Measurements from ENCODE around the gene VPS41. TPM values are rescaled to one million over a fixed set of nuclear protein-coding genes. Genes with fewer than 3 reads are reported as not detected.

VPS41 gene
- total and polyA plus RNA-seq, 2 of the 13 experiments (the other 11 are each of a cell fraction or from before 2014, with no cell fraction given), result 12.1 to 43.4 TPM

DNA sequence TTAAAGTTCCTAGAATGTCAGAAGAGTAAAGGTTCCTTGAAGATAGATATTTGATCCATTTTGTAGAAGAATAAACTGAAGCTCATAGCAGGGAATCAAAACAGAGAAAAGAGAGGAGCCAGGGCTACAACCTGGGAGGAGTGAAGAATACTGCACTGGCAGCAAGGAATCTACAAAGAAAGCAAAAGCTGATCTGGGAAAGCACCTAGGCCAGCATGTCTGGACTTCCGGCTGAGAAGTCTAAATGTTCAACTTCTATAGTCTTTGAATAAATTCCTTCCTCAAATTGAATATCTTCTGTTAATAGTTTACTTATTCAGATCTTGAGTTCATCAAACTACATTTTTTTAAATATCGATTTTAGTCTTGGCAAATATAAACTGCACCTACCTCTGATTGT, 78.2 kb downstream of the VPS41 start:
- intact Hi-C loops (cut with micrococcal nuclease; ENCODE audit: unreplicated experiment), result no loop called here
- in situ Hi-C loops (cut with HindIII; ENCODE audit: extremely low pct_ligation_motif_present, low pct_unique_long_range_greater_than_20kb), result no loop called here
- no peak for ATAC-seq
- no peak overlapping the region for H3K4me2 ChIP-seq (ENCODE audit: low read depth, low read length)
- H3K4me1 ChIP-seq (ENCODE audit: insufficient read depth, low read length), result no peaks in the 10 kb centered on the region
- no peaks in the 10 kb centered on the region for H3K27me3 ChIP-seq (ENCODE audit: control insufficient read depth in 1 of 2, insufficient read depth in 2 of 2, low read length in 2 of 2)
- POLR2A ChIA-PET, result no interaction called here
- H3K9ac ChIP-seq (ENCODE audit: insufficient read depth, low read depth, low read length), result no peak overlapping the region
- H3K27ac ChIP-seq (ENCODE audit: extremely low read length, insufficient read depth, low read length), result no peak overlapping the region
- H4K20me1 ChIP-seq (ENCODE audit: insufficient read depth, low read length), result no peaks in the 10 kb centered on the region
- CTCF ChIA-PET (ENCODE audit: low intra/inter-chr PET ratio, low total read pairs), result no interaction called here
- no peak for DNase-seq (ENCODE audit: low spot score)
- H3K36me3 ChIP-seq (replicated peaks in 1 of 2; ENCODE audit: control insufficient read depth in 1 of 2, insufficient read depth in 2 of 2, low read length in 2 of 2), result no peaks in the 10 kb centered on the region; a peak in 1 of 5 replicates
- H2AFZ ChIP-seq (ENCODE audit: low read length), result no peak overlapping the region
- H3K4me3 ChIP-seq (replicated peaks in 1 of 3; ENCODE audit: insufficient read depth in 1 of 3, low read depth in 2 of 3, low read length in 3 of 3), result no peak overlapping the region
- TF ChIP-seq THYN1 (CRISPR knock-in tag; IDR thresholded peaks at IDR 0.05; ENCODE audit: borderline replicate concordance, low read depth) (no peak), EZH2 (conservative IDR thresholded peaks at IDR 0.05; ENCODE audit: low read depth, low read length) (no peak), ZFP36L2 (CRISPR knock-in tag; IDR thresholded peaks at IDR 0.05) (no peak), ETV6 (CRISPR knock-in tag; conservative IDR thresholded peaks at IDR 0.05) (no peak), TSC22D2 (CRISPR knock-in tag; IDR thresholded peaks at IDR 0.05; ENCODE audit: borderline replicate concordance) (no peak), STAG1 (CRISPR knock-in tag; IDR thresholded peaks at IDR 0.05) (no peak), ZNF3 (CRISPR knock-in tag; IDR thresholded peaks at IDR 0.05) (no peak), KMT2A (CRISPR knock-in tag; IDR thresholded peaks at IDR 0.05) (no peak), ZNF513 (CRISPR knock-in tag; conservative IDR thresholded peaks at IDR 0.05) (no peak)
- TF ChIP-seq, protein P1, sequence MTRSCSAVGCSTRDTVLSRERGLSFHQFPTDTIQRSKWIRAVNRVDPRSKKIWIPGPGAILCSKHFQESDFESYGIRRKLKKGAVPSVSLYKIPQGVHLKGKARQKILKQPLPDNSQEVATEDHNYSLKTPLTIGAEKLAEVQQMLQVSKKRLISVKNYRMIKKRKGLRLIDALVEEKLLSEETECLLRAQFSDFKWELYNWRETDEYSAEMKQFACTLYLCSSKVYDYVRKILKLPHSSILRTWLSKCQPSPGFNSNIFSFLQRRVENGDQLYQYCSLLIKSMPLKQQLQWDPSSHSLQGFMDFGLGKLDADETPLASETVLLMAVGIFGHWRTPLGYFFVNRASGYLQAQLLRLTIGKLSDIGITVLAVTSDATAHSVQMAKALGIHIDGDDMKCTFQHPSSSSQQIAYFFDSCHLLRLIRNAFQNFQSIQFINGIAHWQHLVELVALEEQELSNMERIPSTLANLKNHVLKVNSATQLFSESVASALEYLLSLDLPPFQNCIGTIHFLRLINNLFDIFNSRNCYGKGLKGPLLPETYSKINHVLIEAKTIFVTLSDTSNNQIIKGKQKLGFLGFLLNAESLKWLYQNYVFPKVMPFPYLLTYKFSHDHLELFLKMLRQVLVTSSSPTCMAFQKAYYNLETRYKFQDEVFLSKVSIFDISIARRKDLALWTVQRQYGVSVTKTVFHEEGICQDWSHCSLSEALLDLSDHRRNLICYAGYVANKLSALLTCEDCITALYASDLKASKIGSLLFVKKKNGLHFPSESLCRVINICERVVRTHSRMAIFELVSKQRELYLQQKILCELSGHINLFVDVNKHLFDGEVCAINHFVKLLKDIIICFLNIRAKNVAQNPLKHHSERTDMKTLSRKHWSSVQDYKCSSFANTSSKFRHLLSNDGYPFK (CRISPR knock-in tag; IDR thresholded peaks at IDR 0.05; ENCODE audit: borderline replicate concordance), result no peak
- TF ChIP-seq, protein P2, sequence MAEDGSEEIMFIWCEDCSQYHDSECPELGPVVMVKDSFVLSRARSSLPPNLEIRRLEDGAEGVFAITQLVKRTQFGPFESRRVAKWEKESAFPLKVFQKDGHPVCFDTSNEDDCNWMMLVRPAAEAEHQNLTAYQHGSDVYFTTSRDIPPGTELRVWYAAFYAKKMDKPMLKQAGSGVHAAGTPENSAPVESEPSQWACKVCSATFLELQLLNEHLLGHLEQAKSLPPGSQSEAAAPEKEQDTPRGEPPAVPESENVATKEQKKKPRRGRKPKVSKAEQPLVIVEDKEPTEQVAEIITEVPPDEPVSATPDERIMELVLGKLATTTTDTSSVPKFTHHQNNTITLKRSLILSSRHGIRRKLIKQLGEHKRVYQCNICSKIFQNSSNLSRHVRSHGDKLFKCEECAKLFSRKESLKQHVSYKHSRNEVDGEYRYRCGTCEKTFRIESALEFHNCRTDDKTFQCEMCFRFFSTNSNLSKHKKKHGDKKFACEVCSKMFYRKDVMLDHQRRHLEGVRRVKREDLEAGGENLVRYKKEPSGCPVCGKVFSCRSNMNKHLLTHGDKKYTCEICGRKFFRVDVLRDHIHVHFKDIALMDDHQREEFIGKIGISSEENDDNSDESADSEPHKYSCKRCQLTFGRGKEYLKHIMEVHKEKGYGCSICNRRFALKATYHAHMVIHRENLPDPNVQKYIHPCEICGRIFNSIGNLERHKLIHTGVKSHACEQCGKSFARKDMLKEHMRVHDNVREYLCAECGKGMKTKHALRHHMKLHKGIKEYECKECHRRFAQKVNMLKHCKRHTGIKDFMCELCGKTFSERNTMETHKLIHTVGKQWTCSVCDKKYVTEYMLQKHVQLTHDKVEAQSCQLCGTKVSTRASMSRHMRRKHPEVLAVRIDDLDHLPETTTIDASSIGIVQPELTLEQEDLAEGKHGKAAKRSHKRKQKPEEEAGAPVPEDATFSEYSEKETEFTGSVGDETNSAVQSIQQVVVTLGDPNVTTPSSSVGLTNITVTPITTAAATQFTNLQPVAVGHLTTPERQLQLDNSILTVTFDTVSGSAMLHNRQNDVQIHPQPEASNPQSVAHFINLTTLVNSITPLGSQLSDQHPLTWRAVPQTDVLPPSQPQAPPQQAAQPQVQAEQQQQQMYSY (CRISPR knock-in tag; IDR thresholded peaks at IDR 0.05), result no peak
- TF ChIP-seq, protein P3, sequence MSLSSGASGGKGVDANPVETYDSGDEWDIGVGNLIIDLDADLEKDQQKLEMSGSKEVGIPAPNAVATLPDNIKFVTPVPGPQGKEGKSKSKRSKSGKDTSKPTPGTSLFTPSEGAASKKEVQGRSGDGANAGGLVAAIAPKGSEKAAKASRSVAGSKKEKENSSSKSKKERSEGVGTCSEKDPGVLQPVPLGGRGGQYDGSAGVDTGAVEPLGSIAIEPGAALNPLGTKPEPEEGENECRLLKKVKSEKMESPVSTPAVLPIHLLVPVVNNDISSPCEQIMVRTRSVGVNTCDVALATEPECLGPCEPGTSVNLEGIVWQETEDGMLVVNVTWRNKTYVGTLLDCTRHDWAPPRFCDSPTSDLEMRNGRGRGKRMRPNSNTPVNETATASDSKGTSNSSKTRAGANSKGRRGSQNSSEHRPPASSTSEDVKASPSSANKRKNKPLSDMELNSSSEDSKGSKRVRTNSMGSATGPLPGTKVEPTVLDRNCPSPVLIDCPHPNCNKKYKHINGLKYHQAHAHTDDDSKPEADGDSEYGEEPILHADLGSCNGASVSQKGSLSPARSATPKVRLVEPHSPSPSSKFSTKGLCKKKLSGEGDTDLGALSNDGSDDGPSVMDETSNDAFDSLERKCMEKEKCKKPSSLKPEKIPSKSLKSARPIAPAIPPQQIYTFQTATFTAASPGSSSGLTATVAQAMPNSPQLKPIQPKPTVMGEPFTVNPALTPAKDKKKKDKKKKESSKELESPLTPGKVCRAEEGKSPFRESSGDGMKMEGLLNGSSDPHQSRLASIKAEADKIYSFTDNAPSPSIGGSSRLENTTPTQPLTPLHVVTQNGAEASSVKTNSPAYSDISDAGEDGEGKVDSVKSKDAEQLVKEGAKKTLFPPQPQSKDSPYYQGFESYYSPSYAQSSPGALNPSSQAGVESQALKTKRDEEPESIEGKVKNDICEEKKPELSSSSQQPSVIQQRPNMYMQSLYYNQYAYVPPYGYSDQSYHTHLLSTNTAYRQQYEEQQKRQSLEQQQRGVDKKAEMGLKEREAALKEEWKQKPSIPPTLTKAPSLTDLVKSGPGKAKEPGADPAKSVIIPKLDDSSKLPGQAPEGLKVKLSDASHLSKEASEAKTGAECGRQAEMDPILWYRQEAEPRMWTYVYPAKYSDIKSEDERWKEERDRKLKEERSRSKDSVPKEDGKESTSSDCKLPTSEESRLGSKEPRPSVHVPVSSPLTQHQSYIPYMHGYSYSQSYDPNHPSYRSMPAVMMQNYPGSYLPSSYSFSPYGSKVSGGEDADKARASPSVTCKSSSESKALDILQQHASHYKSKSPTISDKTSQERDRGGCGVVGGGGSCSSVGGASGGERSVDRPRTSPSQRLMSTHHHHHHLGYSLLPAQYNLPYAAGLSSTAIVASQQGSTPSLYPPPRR (CRISPR knock-in tag; IDR thresholded peaks at IDR 0.05; ENCODE audit: borderline replicate concordance), result no peak
- WGBS (ENCODE audit: low lambda C conversion rate), result 75% methylated on average over 2 of the region's 2 CpGs
- H3K9me3 ChIP-seq (ENCODE audit: low read length), result no peaks in the 10 kb centered on the region
- no peak for FAIRE-seq
- no peaks in the 10 kb centered on the region for H3K79me2 ChIP-seq (ENCODE audit: insufficient read depth, low read length)
- BruUV-seq (replicated peaks), result no TSS peak

Measured in HepG2 (cell line).